DMS79 treated with DMSO at 0.1 percent for 48 hours (cell line): Measurements from ENCODE around the gene OCIAD1.
A peak's percentile ranks its signal among the peaks of the same experiment; 100 is the strongest.
"Not testable (repeated sequence)": the region's sequence is repeated elsewhere in the genome, so short reads cannot be mapped to it uniquely, and the experiment has no call there.

Experiments
- DNase-seq: peaks from one replicate; lab custom pipeline; 2025; lab: John Stamatoyannopoulos, UW

OCIAD1 gene

GRCh38 chr4:48816971-48817370 is 13.9 kb upstream of the OCIAD1 start:
- no peak for DNase-seq

DNA sequence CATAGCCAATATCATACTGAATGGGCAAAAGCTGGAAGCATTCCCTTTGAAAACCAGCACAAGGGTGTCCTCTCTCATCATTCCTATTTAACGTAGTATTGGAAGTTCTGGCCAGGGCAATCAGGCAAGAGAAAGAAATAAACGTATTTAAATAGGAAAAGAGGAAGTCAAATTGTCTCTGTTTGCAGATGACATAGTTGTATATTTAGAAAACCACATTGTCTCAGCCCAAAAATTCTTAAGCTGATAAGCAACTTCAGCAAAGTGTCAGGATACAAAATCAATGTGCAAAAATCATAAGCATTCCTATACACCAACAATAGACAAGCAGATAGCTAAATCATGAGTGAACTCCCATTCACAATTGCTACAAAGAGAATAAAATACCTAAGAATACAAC is 9.5 kb upstream of the OCIAD1 start:
- DNase-seq: not testable (repeated sequence)

- no peak for DNase-seq
Measured at GRCh38 chr4:48827622-48828021, 3.3 kb upstream of the OCIAD1 start.

- DNase-seq: peak; percentile 29
Measured at GRCh38 chr4:48831532-48832030, 693 bp downstream of the OCIAD1 start.

DNA sequence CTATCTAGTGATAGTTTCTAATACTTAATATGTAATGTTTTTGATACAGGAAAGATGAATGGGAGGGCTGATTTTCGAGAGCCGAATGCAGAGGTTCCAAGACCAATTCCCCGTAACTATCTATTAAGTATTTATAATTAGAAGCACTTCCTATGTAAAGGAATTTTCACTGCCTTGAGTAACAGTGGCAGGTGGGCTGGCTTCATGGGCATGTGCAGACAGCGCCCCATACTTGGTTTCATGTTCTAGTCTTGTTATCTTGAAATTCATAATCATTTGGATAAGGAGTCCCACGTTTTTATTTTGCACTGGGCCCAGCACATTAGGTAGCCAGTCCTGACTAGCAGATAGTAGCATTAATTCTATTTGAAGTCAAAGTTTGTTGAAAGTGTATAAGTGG is 1.7 kb downstream of the OCIAD1 start:
- no peak for DNase-seq

DNA sequence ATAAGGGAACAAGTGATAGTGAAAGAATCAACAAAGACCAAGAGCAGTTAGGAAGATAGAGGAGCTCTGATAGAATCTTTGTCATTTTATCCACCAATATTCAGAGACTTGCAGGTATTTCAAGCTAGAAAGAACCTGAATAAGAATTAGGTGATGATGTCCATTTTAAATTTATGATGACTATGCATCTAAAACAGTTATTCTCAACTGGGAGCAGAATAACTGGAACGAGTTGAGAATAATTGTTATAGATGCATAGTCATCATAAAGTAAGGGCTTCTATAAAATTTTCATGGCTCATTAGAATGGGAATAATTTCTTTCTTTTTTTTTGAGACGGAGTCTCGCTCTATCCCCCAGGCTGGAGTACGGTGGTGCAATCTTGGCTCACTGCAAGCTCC is 5.8 kb downstream of the OCIAD1 start:
- no peak for DNase-seq

GRCh38 chr4:48841045-48841827 is 10.3 kb downstream of the OCIAD1 start:
- DNase-seq: no peak

DNA sequence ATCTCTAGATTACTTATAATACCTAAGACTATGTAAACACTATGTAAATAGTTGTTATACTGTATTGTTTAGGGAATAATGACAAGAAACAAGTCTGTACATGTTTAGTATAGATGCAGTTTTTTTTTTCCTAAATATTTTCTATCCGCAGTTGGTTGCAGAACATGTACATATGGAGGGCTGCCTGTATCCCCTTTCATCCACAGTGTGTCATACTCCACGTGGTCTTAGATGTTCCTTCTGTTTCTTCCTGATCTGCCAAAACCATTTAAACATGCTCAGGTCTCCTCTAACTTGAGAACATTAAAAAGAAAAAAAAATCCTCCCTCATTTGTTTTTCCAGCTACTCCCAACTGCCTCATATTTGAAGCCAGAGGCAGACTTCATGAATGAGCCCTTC is 14.0 kb downstream of the OCIAD1 start:
- DNase-seq: no peak

DNA sequence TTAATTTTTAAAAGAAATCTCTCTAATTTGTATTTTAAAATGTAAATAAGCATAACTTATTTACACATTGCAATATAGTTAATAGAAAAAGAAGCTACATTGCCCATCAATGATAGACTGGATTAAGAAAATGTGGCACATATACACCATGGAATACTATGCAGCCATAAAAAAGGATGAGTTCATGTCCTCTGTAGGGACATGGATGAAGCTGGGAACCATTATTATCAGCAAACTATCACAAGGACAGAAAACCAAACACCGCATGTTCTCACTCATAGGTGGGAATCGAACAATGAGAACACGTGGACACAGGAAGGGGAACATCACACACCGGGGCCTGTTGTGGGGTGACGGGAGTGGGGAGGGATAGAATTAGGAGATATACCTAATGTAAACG is 17.9 kb downstream of the OCIAD1 start:
- not testable (repeated sequence) for DNase-seq

DNA sequence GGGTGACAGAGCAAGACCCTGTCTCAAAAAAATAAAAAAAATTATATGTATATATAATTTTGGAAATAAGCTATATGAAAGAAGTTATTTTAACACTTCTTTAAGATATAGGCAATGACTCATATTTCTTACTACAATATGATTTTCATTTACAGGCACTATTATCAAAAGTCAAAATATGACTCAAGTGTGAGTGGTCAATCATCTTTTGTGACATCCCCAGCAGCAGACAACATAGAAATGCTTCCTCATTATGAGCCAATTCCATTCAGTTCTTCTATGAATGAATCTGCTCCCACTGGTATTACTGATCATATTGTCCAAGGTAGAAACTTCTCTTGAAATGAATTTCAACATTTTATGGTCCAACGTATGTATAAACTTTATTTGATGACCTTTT is 20.8 kb downstream of the OCIAD1 start:
- DNase-seq: no peak

DNA sequence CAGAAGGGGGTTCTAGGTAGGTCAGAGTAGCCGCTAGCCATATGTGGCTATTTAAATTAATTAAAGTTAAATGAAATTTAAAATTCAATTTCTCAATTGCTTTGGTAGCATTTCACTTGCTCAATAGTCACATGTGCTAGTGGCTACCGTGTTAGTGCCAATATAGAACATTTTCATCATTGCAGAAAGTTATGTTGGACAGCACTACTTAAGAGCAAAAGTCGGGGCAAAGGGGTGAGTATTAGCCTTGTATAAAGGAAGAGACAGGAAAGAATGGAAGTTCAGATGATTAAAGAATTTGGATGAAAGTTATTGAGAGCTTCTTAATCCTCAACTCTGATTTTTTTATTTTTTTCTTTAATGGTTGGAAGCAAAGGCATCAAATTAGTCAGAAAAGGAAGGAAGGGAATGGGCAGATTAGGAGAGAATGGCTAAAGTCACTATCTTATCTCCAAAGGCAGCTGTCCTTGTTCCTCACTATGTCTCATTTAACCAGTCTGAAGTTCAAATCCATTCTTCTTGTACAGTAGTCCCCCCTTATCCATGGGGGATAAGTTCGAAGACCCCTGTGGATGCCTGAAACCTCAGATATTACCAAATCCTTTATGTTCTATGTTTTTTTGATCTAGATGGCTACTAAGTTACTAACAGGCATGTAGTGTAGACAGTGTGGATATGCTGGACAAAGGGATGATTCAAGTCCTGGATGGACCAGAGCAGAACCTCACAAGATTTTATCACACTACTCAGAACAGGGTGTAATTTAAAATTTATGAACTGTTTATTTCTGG is 22.9 kb downstream of the OCIAD1 start:
- DNase-seq: no peak

DNA sequence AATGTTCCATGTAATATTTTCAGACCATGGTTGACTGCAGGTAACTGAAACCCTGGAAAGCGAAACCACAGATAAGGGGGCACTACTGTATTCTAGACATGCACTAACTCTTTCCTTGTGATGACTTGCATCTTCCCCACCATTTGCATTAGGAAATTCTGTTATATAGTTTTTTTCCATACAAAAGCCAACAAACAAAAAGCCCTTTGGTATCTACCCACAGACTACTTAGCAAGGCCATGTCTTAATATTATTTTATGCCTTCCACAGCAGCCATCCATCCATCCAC is 23.5 kb downstream of the OCIAD1 start:
- no peak for DNase-seq

DNA sequence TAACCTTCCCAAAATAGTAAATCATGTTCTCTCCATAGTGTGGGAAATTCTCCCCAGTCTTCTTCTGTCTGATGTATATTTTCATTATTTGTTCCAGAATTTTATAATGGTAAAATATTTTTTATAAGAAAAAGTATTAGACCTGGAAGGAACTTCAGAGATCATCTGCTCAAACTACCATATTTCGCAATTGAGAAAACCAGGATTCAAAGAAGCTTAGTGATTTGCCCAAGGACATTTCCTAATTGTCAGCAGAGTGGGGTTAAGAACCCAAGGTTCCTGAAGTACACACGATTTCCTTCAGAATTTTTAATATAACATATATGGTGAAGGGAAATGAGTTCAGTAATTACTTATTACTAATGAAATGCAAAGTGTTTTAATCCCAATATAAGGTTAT is 24.1 kb downstream of the OCIAD1 start:
- DNase-seq: no peak

- DNase-seq: no peak
Measured at GRCh38 chr4:48858130-48858529, 27.2 kb downstream of the OCIAD1 start.

DNA sequence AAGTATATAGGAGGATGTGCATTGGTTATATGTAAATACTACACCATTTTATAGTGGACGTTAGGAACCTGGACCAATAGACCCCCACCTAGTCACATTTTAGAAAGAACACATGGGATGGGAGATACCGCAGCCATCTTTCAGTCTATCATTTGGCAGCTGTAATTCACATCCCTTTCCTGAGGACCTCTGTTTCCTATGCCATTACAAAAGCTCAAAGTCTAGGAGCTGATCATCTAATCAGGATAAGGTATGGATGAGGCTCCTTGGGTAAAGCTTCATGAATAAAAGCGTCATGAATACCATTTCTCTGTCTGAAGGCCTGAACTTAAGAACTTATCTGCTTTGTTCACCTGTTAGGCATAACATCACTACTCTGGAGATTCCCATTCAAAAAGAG is 31.1 kb downstream of the OCIAD1 start:
- no peak for DNase-seq

DNA sequence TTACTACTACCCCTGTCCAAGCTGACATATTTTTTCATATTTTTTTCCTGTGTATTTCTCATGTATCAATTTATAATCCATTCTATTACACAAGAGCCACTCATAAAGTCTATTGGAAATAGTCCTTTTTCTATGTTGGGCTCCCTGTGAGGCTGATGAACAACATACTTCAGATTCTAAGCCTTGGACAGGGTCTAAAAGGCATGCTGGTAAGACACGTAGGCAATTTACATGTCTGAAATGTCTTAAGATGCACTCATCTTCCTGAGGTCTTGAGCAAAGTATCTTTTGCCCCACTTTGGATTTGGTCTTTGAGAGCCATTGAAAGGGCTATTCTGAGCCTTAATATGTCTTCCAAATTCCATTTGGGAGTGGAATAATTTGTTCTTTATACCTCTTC is 31.8 kb downstream of the OCIAD1 start:
- no peak for DNase-seq

DNA sequence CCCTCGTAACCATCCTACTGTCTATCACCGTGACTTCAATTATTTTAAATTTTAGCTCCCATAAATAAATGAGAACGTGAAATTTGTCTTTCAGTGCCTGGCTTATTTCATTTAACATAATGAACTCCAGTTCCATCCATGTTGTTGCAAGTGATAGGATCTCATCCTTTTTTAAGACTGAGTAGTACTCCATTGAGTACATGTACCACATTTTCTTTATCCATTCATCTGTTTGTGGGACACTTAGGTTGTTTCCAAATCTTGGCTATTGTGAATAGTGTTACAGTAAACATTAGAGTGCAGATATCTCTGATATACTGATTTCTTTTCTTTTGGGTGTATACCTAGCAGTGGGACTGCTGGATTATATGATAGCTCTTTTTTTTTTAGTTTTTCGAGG is 32.8 kb downstream of the OCIAD1 start:
- no peak for DNase-seq

DNA sequence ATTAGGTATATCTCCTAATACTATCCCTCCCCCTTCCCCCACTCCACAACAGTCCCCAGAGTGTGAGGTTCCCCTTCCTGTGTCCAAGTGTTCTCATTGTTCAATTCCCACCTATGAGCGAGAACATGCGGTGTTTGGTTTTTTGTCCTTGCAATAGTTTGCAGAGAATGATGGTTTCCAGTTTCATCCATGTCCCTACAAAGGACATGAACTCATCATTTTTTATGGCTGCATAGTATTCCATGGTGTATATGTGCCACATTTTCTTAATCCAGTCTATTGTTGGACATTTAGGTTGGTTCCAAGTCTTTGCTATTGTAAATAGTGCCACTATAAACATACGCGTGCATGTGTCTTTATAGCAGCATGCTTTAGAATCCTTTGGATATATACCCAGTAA is 33.8 kb downstream of the OCIAD1 start:
- not testable (repeated sequence) for DNase-seq

GRCh38 chr4:48877827-48878535 is 47.1 kb downstream of the OCIAD1 start:
- DNase-seq: no peak

GRCh38 chr4:48879561-48880442 is 48.9 kb downstream of the OCIAD1 start:
- no peak for DNase-seq

GRCh38 chr4:48881646-48882045 is 50.8 kb downstream of the OCIAD1 start:
- not testable (repeated sequence) for DNase-seq

DNA sequence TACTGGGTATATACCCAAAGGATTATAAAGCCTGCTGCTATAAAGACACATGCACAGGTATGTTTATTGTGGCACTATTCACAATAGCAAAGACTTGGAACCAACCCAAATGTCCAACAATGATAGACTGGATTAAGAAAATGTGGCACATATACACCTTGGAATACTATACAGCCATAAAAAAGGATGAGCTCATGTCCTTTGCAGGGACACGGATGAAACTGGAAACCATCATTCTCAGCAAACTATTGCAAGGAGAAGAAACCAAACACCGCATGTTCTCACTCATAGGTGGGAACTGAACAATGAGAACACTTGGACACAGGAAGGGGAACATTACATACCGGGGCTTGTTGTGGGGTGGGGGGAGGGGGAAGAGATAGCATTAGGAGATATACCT is 58.9 kb downstream of the OCIAD1 start:
- DNase-seq: not testable (repeated sequence)
